ENCODE measurements around the gene SP9. TPM values are rescaled to one million over a fixed set of nuclear protein-coding genes. Genes with fewer than 3 reads are reported as not detected.

The SP9 gene
- total and polyA plus RNA-seq, 4 donors, result not detected

Other genes starting within 250 kb of the SP9 start
- gene OLA1, start 86.4 kb upstream of the SP9 start, total RNA-seq, result 10 to 100 TPM; 49.8 to 71.4 TPM
- gene OLA1, start 86.4 kb upstream of the SP9 start, polyA plus RNA-seq, result 10 to 100 TPM; 50.0 to 56.9 TPM
- 10 to 100 TPM; 22.7 to 34.0 TPM for gene SCRN3, start 60.8 kb downstream of the SP9 start, total RNA-seq
- gene SCRN3, start 60.8 kb downstream of the SP9 start, polyA plus RNA-seq, result 10 to 100 TPM; 11.0 to 14.4 TPM
- gene GPR155, start 152.1 kb downstream of the SP9 start, total RNA-seq, result 1 to 10 TPM; 3.3 to 5.7 TPM
- 1 to 10 TPM in 1 of 2 donors, under 1 TPM in 1; 0.65 to 1.7 TPM for gene GPR155, start 152.1 kb downstream of the SP9 start, polyA plus RNA-seq

All from lung (tissue), 4 donors.